WTC11 (cell line): ENCODE data around the gene ZNF593OS. TPM values are rescaled to one million over a fixed set of nuclear protein-coding genes. Genes with fewer than 3 reads are reported as not detected.

Experiments
- ATAC-seq: fragments of 200-7000 bp; cut with Tn5 transposase; 2 replicates; pipeline ENCODE4 v1.10.0; 2021; ENCODE audit warnings: mild to moderate bottlenecking, moderate library complexity
- CTCF ChIA-PET: fragments of 300-600 bp; sonication (Branson Sonifier 250); formaldehyde crosslinking; loops from one replicate; lab custom pipeline; 2021; ENCODE audit warnings: antibody characterized with exemption; lab: Charles Lee
- POLR2A ChIA-PET: fragments of 350-600 bp; sonication (Branson Sonifier 250); formaldehyde crosslinking; loops from one replicate; lab custom pipeline; 2021; ENCODE audit warnings: antibody characterized with exemption; lab: Charles Lee
- DNase-seq: peaks from one replicate; pipeline ENCODE4 v3.0.0; 2021; ENCODE audit warnings: low spot score
- H3K27ac Mint-ChIP-seq: 2 replicates; pipeline ENCODE4 v1.8.0; 2021; ENCODE audit warnings: mixed read lengths
- H3K27me3 Mint-ChIP-seq: 2 replicates; pipeline ENCODE4 v1.8.0; 2021; ENCODE audit warnings: low read depth, mild to moderate bottlenecking, moderate library complexity, mixed read lengths
- H3K36me3 Mint-ChIP-seq: 2 replicates; pipeline ENCODE4 v1.8.0; 2021; ENCODE audit warnings: mixed read lengths
- H3K4me1 Mint-ChIP-seq: 2 replicates; pipeline ENCODE4 v1.8.0; 2022; ENCODE audit warnings: mixed read lengths
- H3K4me3 Mint-ChIP-seq: 2 replicates; pipeline ENCODE4 v1.8.0; 2021; ENCODE audit warnings: mild to moderate bottlenecking, moderate library complexity, mixed read lengths
- H3K9me3 Mint-ChIP-seq: 2 replicates; pipeline ENCODE4 v1.8.0; 2021; ENCODE audit warnings: mixed read lengths
- ARID4B ChIP-seq: sonication (generic); formaldehyde crosslinking; IDR thresholded peaks from 2 replicates; pipeline ENCODE4 v1.8.0; 2023; ENCODE audit warnings: missing genetic modification reagents, mild to moderate bottlenecking, borderline replicate concordance
- ATF1 ChIP-seq: sonication (generic); formaldehyde crosslinking; IDR thresholded peaks from 2 replicates; pipeline ENCODE4 v1.8.1; 2023; ENCODE audit warnings: mild to moderate bottlenecking, moderate library complexity, missing genetic modification reagents
- CTCF ChIP-seq: fragments of 200-600 bp; IDR thresholded peaks from 2 replicates; pipeline ENCODE4 v1.8.0; 2022; ENCODE audit warnings: antibody characterized with exemption
- E2F5 ChIP-seq: sonication (generic); formaldehyde crosslinking; IDR thresholded peaks from 2 replicates; pipeline ENCODE4 v1.8.1; 2022; ENCODE audit warnings: mild to moderate bottlenecking, moderate library complexity, missing genetic modification reagents
- ETV6 ChIP-seq: sonication (generic); formaldehyde crosslinking; IDR thresholded peaks from 2 replicates; pipeline ENCODE4 v1.8.1; 2022; ENCODE audit warnings: mild to moderate bottlenecking, missing genetic modification reagents
- FOXP4 ChIP-seq: sonication (generic); formaldehyde crosslinking; IDR thresholded peaks from 2 replicates; pipeline ENCODE4 v1.8.0; 2022; ENCODE audit warnings: mild to moderate bottlenecking, missing genetic modification reagents
- NFATC4 ChIP-seq: fragments of 250-450 bp; sonication (Bioruptor Pico); IDR thresholded peaks from 2 replicates; pipeline ENCODE4 v1.9.0; 2021; ENCODE audit warnings: mild to moderate bottlenecking
- NR3C1 ChIP-seq: sonication (generic); formaldehyde crosslinking; conservative IDR thresholded peaks from 2 replicates; pipeline ENCODE4 v1.8.1; 2023; ENCODE audit warnings: low read depth, mild to moderate bottlenecking, missing genetic modification reagents
- OVOL2 ChIP-seq: fragments of 250-450 bp; sonication (Bioruptor Pico); IDR thresholded peaks from 2 replicates; pipeline ENCODE4 v1.9.0; 2021; ENCODE audit warnings: mild to moderate bottlenecking, borderline replicate concordance
- RELA ChIP-seq: sonication (generic); formaldehyde crosslinking; IDR thresholded peaks from 2 replicates; pipeline ENCODE4 v1.8.1; 2022; ENCODE audit warnings: missing genetic modification reagents, mild to moderate bottlenecking, borderline replicate concordance
- SMAD3 ChIP-seq: sonication (generic); formaldehyde crosslinking; IDR thresholded peaks from 2 replicates; pipeline ENCODE4 v1.8.0; 2022; ENCODE audit warnings: missing genetic modification reagents, mild to moderate bottlenecking, borderline replicate concordance
- SOX15 ChIP-seq: fragments of 250-450 bp; sonication (Bioruptor Pico); IDR thresholded peaks from 2 replicates; pipeline ENCODE4 v1.9.0; 2021; ENCODE audit warnings: mild to moderate bottlenecking
- USF1 ChIP-seq: sonication (generic); formaldehyde crosslinking; IDR thresholded peaks from 2 replicates; pipeline ENCODE4 v1.8.0; 2022; ENCODE audit warnings: mild to moderate bottlenecking, missing genetic modification reagents
- ZBTB21 ChIP-seq: sonication (generic); formaldehyde crosslinking; IDR thresholded peaks from 2 replicates; pipeline ENCODE4 v1.8.1; 2023; ENCODE audit warnings: mild to moderate bottlenecking, missing genetic modification reagents, borderline replicate concordance
- ZNF416 ChIP-seq: fragments of 250-450 bp; sonication (Bioruptor Pico); IDR thresholded peaks from 2 replicates; pipeline ENCODE4 v1.9.0; 2021; ENCODE audit warnings: mild to moderate bottlenecking, inconsistent platforms
- ZNF532 ChIP-seq: fragments of 250-450 bp; sonication (Bioruptor Pico); IDR thresholded peaks from 2 replicates; pipeline ENCODE4 v1.9.0; 2021; ENCODE audit warnings: mild to moderate bottlenecking, borderline replicate concordance
- total RNA-seq: library from RNA; stranded (reverse); gene quantifications from 3 replicates; pipeline ENCODE4 v1.2.3, GENCODE V29; 2021

Gene ZNF593OS
- total RNA-seq, 1 experiment from 2014 or later, result not detected

- TF ChIP-seq OVOL2, result no peak
- no peak for TF ChIP-seq SMAD3 (CRISPR knock-in tag)
- TF ChIP-seq ZBTB21 (CRISPR knock-in tag), result no peak
- no peak for TF ChIP-seq NR3C1 (CRISPR knock-in tag)
- TF ChIP-seq ETV6, result no peak
- TF ChIP-seq CTCF, result no peak
- no peak for TF ChIP-seq E2F5 (CRISPR knock-in tag)
- TF ChIP-seq ARID4B (CRISPR knock-in tag), result no peak
Observed at GRCh38 chr1:26182383-26182696, 10.7 kb upstream of the ZNF593OS start (continued).

- Mint-ChIP-seq H3K9me3 (no peaks in the 10 kb centered on the region), H3K4me1 (peaks cover 10% of the 10 kb centered on the region), H3K4me3 (no peak overlapping the region), H3K27ac (no peak overlapping the region), H3K36me3 (0 out of 2 replicates have a peak, but pooled peaks cover 5% of the 10 kb centered on the region), H3K27me3 (no peaks in the 10 kb centered on the region)
- DNase-seq (no peak), ATAC-seq (no peak)
- TF ChIP-seq NFATC4 (no peak), ATF1 (CRISPR knock-in tag) (no peak)
- ChIA-PET POLR2A (no interaction called here), CTCF (interaction anchor here (1.1 to 3.6 kb wide), 4 partner anchors 9 to 104 kb away, joined by 3 to 25 read pairs (median 6); partner anchors contain the start of genes CATSPER4 and ZNF593)
Observed at GRCh38 chr1:26181586-26182382, 10.2 kb upstream of the ZNF593OS start.

- POLR2A ChIA-PET, result no interaction called here
- CTCF ChIA-PET, result interaction anchor here (0.9 to 3.6 kb wide), 3 partner anchors 10 to 54 kb away, joined by 3 to 25 read pairs (median 13); partner anchors contain the start of genes CATSPER4, CEP85 and ZNF593
- TF ChIP-seq FOXP4 (no peak), RELA (CRISPR knock-in tag) (no peak), ZBTB21 (CRISPR knock-in tag) (no peak), ZNF532 (CRISPR knock-in tag) (no peak), ZNF416 (CRISPR knock-in tag) (no peak), SOX15 (CRISPR knock-in tag) (no peak), USF1 (CRISPR knock-in tag) (no peak)
Observed at GRCh38 chr1:26180010-26180506, 8.4 kb upstream of the ZNF593OS start.

More at GRCh38 chr1:26180010-26180506, 8.4 kb upstream of the ZNF593OS start:
- no peak for DNase-seq
- no peaks in the 10 kb centered on the region for H3K9me3 Mint-ChIP-seq
- no peaks in the 10 kb centered on the region for H3K27me3 Mint-ChIP-seq
- H3K4me1 Mint-ChIP-seq, result peaks cover 10% of the 10 kb centered on the region
- H3K4me3 Mint-ChIP-seq, result no peak overlapping the region
- ATAC-seq, result no peak
- 0 out of 2 replicates have a peak, but pooled peaks cover 2% of the 10 kb centered on the region for H3K36me3 Mint-ChIP-seq
- no peak overlapping the region for H3K27ac Mint-ChIP-seq
